Mesenchymal stem cell (in vitro differentiated cells and primary cell): ENCODE results near the gene DOCK3.

ENCODE experiments used
- DNase-seq: peaks from one replicate; pipeline ENCODE4 v3.0.0-alpha.2; 2013
- H2AFZ ChIP-seq: one replicate; pipeline ENCODE4 v1.6.1; 2013; ENCODE audit warnings: low read depth, mild to moderate bottlenecking, control low read depth, inconsistent platforms, low read length, moderate library complexity
- H2AK5ac ChIP-seq: 2 replicates; pipeline ENCODE4 v1.6.1; 2013; ENCODE audit warnings: low read length, moderate library complexity, mild to moderate bottlenecking, inconsistent platforms; ENCODE audit not compliant: severe bottlenecking
- H2BK120ac ChIP-seq: one replicate; pipeline ENCODE4 v1.6.1; 2013; ENCODE audit warnings: low read depth, mild to moderate bottlenecking, inconsistent platforms, low read length, moderate library complexity
- H2BK12ac ChIP-seq, 2 experiments: one replicate each; pipeline ENCODE4 v1.6.1; 2013; ENCODE audit warnings: inconsistent platforms in 2 of 2, low read length in 2 of 2, mild to moderate bottlenecking in 2 of 2, moderate library complexity in 2 of 2, control low read depth in 1 of 2
- H2BK15ac ChIP-seq: one replicate; pipeline ENCODE4 v1.6.1; 2013; ENCODE audit warnings: mild to moderate bottlenecking, low read depth, inconsistent platforms; ENCODE audit not compliant: poor library complexity, severe bottlenecking
- H2BK5ac ChIP-seq: 2 replicates; pipeline ENCODE4 v1.6.1; 2013; ENCODE audit warnings: low read depth, mild to moderate bottlenecking, low read length, control low read depth, inconsistent platforms; ENCODE audit not compliant: poor library complexity, severe bottlenecking
- H3K14ac ChIP-seq, 2 experiments: one replicate each; pipeline ENCODE4 v1.6.1; 2013; ENCODE audit warnings: inconsistent platforms in 2 of 2, low read length in 2 of 2, control low read depth in 1 of 2, mild to moderate bottlenecking in 1 of 2, moderate library complexity in 1 of 2
- H3K18ac ChIP-seq, 2 experiments: one replicate each; pipeline ENCODE4 v1.6.1; 2013; ENCODE audit warnings: inconsistent platforms in 2 of 2, low read length in 2 of 2, control low read depth in 1 of 2, low read depth in 1 of 2, mild to moderate bottlenecking in 1 of 2
- H3K23ac ChIP-seq, 2 experiments: one replicate each; pipeline ENCODE4 v1.6.1; 2013; ENCODE audit warnings: inconsistent platforms in 2 of 2, low read length in 2 of 2, mild to moderate bottlenecking in 2 of 2, moderate library complexity in 2 of 2, control low read depth in 1 of 2
- H3K27ac ChIP-seq: 2 replicates; pipeline ENCODE4 v1.5.1; 2013; ENCODE audit warnings: mild to moderate bottlenecking, moderate library complexity, low read length, control low read depth, inconsistent platforms; ENCODE audit not compliant: poor library complexity, severe bottlenecking
- H3K27me3 ChIP-seq, 2 experiments: 2 replicates each; pipeline versions ENCODE4 v1.6.1 to v1.7.0; 2013; ENCODE audit warnings: low read length in 2 of 2, mild to moderate bottlenecking in 2 of 2, moderate library complexity in 2 of 2, control low read depth in 1 of 2, inconsistent platforms in 1 of 2; ENCODE audit not compliant: control insufficient read depth in 1 of 2, insufficient read depth in 1 of 2
- H3K36me3 ChIP-seq, 2 experiments: 2 replicates each; pipeline versions ENCODE4 v1.6.1 to v1.7.0; 2013; ENCODE audit warnings: low read length in 2 of 2, control low read depth in 1 of 2, inconsistent platforms in 1 of 2, low read depth in 1 of 2, mild to moderate bottlenecking in 1 of 2; ENCODE audit not compliant: insufficient read depth in 2 of 2, control insufficient read depth in 1 of 2
- H3K4ac ChIP-seq, 2 experiments: one replicate each; pipeline ENCODE4 v1.6.1; 2013; ENCODE audit warnings: inconsistent platforms in 2 of 2, low read length in 2 of 2, mild to moderate bottlenecking in 2 of 2, moderate library complexity in 2 of 2, control low read depth in 1 of 2, low read depth in 1 of 2
- H3K4me1 ChIP-seq: 2 replicates; pipeline ENCODE4 v1.6.1; 2013; ENCODE audit warnings: low read depth, low read length, control low read depth; ENCODE audit not compliant: control insufficient read depth, insufficient read depth
- H3K4me2 ChIP-seq: 2 replicates; pipeline ENCODE4 v1.6.1; 2013; ENCODE audit warnings: low read length, mild to moderate bottlenecking, inconsistent platforms; ENCODE audit not compliant: poor library complexity, severe bottlenecking
- H3K4me3 ChIP-seq, 2 experiments: 2 replicates each; pipeline versions ENCODE4 v1.5.1 to v1.7.0; 2013; ENCODE audit warnings: low read length in 2 of 2, mild to moderate bottlenecking in 2 of 2, control low read depth in 1 of 2, low read depth in 1 of 2; ENCODE audit not compliant: insufficient read depth in 1 of 2
- H3K79me1 ChIP-seq: replicated peaks from 2 replicates; pipeline ENCODE4 v1.6.1; 2013; ENCODE audit warnings: mild to moderate bottlenecking, control low read depth, low read length, inconsistent platforms; ENCODE audit not compliant: poor library complexity, severe bottlenecking
- H3K9ac ChIP-seq: 2 replicates; pipeline ENCODE4 v1.7.0; 2013; ENCODE audit warnings: mild to moderate bottlenecking, low read length, moderate library complexity
- H3K9me3 ChIP-seq: 2 replicates; pipeline ENCODE4 v1.7.0; 2013; ENCODE audit warnings: mild to moderate bottlenecking, low read length; ENCODE audit not compliant: control insufficient read depth
- H4K8ac ChIP-seq: one replicate; pipeline ENCODE4 v1.6.1; 2013; ENCODE audit warnings: inconsistent platforms, mild to moderate bottlenecking, low read length, moderate library complexity
- H4K91ac ChIP-seq: one replicate; pipeline ENCODE4 v1.6.1; 2013; ENCODE audit warnings: mild to moderate bottlenecking, low read length, inconsistent platforms
- WGBS: methylation state at CpG from one replicate; pipeline ENCODE4 v1.1.7; 2013; ENCODE audit warnings: mixed read lengths; 5-methylcytosine and 5-hydroxymethylcytosine counted together

DOCK3 gene

GRCh38 chr3:50950591-50950990 lies 275.9 kb downstream of the DOCK3 start:
- H3K4ac ChIP-seq, result no peak overlapping the region
- no peak overlapping the region for H2BK15ac ChIP-seq
- no peak overlapping the region for H4K8ac ChIP-seq
- H2BK12ac ChIP-seq, result no peak overlapping the region
- H3K23ac ChIP-seq, result no peak overlapping the region
- no peak overlapping the region for H2BK120ac ChIP-seq
- no CpG with 5 or more reads among the region's 2 CpGs for WGBS
- H3K4me1 ChIP-seq, result no peaks in the 10 kb centered on the region
- no peaks in the 10 kb centered on the region for H3K27me3 ChIP-seq
- H4K91ac ChIP-seq, result no peak overlapping the region
- no peak overlapping the region for H3K14ac ChIP-seq
- H3K36me3 ChIP-seq, result no peaks in the 10 kb centered on the region
- no peaks in the 10 kb centered on the region for H3K79me1 ChIP-seq
- no peak overlapping the region for H2BK5ac ChIP-seq
- no peak overlapping the region for H3K4me2 ChIP-seq
- peak overlapping the region; percentile 42 for H3K9ac ChIP-seq
- no peak for DNase-seq
- no peak overlapping the region for H2AFZ ChIP-seq
- no peaks in the 10 kb centered on the region for H3K9me3 ChIP-seq
- H3K27ac ChIP-seq, result no peak overlapping the region
- no peak overlapping the region for H3K18ac ChIP-seq
- H3K4me3 ChIP-seq, result peak overlapping the region in 1 of 2 experiments; percentile 70
- no peak overlapping the region for H2AK5ac ChIP-seq

GRCh38 chr3:50953825-50954414 lies 279.2 kb downstream of the DOCK3 start:
- no peak overlapping the region for H2AK5ac ChIP-seq

GRCh38 chr3:50961386-50961785 lies 286.7 kb downstream of the DOCK3 start:
- H2BK12ac ChIP-seq, result no peak overlapping the region
- no peak overlapping the region for H3K9ac ChIP-seq
- no peak overlapping the region for H2AK5ac ChIP-seq
- H2BK120ac ChIP-seq, result no peak overlapping the region
- no peak overlapping the region for H3K23ac ChIP-seq
- no peak overlapping the region for H3K4ac ChIP-seq
- WGBS, result no CpG with 5 or more reads among the region's 1 CpG
- H2AFZ ChIP-seq, result no peak overlapping the region
- H3K36me3 ChIP-seq, result no peaks in the 10 kb centered on the region
- no peak overlapping the region for H3K4me3 ChIP-seq
- no peaks in the 10 kb centered on the region for H3K9me3 ChIP-seq
- no peaks in the 10 kb centered on the region for H3K79me1 ChIP-seq
- H2BK15ac ChIP-seq, result no peak overlapping the region
- no peak overlapping the region for H3K18ac ChIP-seq
- H3K27me3 ChIP-seq, result no peaks in the 10 kb centered on the region
- DNase-seq, result no peak
- no peaks in the 10 kb centered on the region for H3K4me1 ChIP-seq
- H3K14ac ChIP-seq, result no peak overlapping the region
- no peak overlapping the region for H2BK5ac ChIP-seq
- no peak overlapping the region for H4K91ac ChIP-seq
- no peak overlapping the region for H4K8ac ChIP-seq
- no peak overlapping the region for H3K4me2 ChIP-seq
- H3K27ac ChIP-seq, result no peak overlapping the region

More at GRCh38 chr3:50953825-50954414, 279.2 kb downstream of the DOCK3 start:
- no peak overlapping the region for H3K14ac ChIP-seq
- no peak overlapping the region for H3K18ac ChIP-seq
- H3K4me1 ChIP-seq, result no peaks in the 10 kb centered on the region
- no peak overlapping the region for H2BK120ac ChIP-seq
- no peaks in the 10 kb centered on the region for H3K27me3 ChIP-seq
- no peak overlapping the region for H3K9ac ChIP-seq
- H3K4me2 ChIP-seq, result no peak overlapping the region
- H2BK12ac ChIP-seq, result no peak overlapping the region
- H3K79me1 ChIP-seq, result no peaks in the 10 kb centered on the region
- H3K4ac ChIP-seq, result no peak overlapping the region
- DNase-seq, result no peak
- no peak overlapping the region for H3K23ac ChIP-seq
- WGBS, result 80% methylated on average over 4 of the region's 5 CpGs
- no peaks in the 10 kb centered on the region for H3K36me3 ChIP-seq
- no peak overlapping the region for H2BK15ac ChIP-seq
- H2BK5ac ChIP-seq, result no peak overlapping the region
- H4K8ac ChIP-seq, result no peak overlapping the region
- H4K91ac ChIP-seq, result no peak overlapping the region
- no peak overlapping the region for H3K27ac ChIP-seq
- H3K4me3 ChIP-seq, result no peak overlapping the region
- H2AFZ ChIP-seq, result no peak overlapping the region
- no peaks in the 10 kb centered on the region for H3K9me3 ChIP-seq

GRCh38 chr3:50971487-50971924 lies 296.8 kb downstream of the DOCK3 start:
- Histone ChIP-seq H3K18ac (no peak overlapping the region), H2BK120ac (no peak overlapping the region), H2AK5ac (no peak overlapping the region), H3K14ac (no peak overlapping the region), H2AFZ (no peak overlapping the region), H3K4me2 (no peak overlapping the region), H3K9ac (no peak overlapping the region), H3K4me3 (no peak overlapping the region), H3K4me1 (no peaks in the 10 kb centered on the region), H3K23ac (no peak overlapping the region), H3K9me3 (peaks cover 7% of the 10 kb centered on the region), H2BK15ac (no peak overlapping the region), H2BK12ac (no peak overlapping the region), H3K4ac (no peak overlapping the region), H3K36me3 (no peaks in the 10 kb centered on the region), H3K27me3 (no peaks in the 10 kb centered on the region), H4K8ac (no peak overlapping the region), H3K79me1 (no peaks in the 10 kb centered on the region), H3K27ac (no peak overlapping the region), H4K91ac (no peak overlapping the region), H2BK5ac (no peak overlapping the region)
- DNase-seq, result peak; percentile 35
- 25% methylated on average over 3 of the region's 3 CpGs for WGBS
